RWPE1 (cell line): ENCODE results near the gene SPOP.
"Not testable (repeated sequence)": the region's sequence is repeated elsewhere in the genome, so short reads cannot be mapped to it uniquely, and the experiment has no call there.

ENCODE experiments used
- CTCF ChIA-PET: fragments of 350-600 bp; sonication (Branson Sonifier 250); formaldehyde crosslinking; extraction: SDS; loops from one replicate; lab custom pipeline; 2021; lab: Yijun Ruan, JAX
- POLR2A ChIA-PET: fragments of 400-600 bp; formaldehyde crosslinking; extraction: SDS; loops from one replicate; lab custom pipeline; 2020; ENCODE audit warnings: antibody characterized with exemption; ENCODE audit not compliant: low non-redundant PET; lab: Yijun Ruan, JAX
- DNase-seq: peaks from one replicate; pipeline ENCODE4 v3.0.0; 2012; ENCODE audit warnings: low spot score
- H3K27ac ChIP-seq: fragments of 450-650 bp; 2 replicates; pipeline ENCODE4 v1.5.1; 2017
- TF ChIP-seq, protein P1 (sequence below): fragments of 450-650 bp; conservative IDR thresholded peaks from 2 replicates; pipeline ENCODE4 v1.5.1; 2017; ENCODE audit warnings: low read depth, mild to moderate bottlenecking

SPOP gene

DNA sequence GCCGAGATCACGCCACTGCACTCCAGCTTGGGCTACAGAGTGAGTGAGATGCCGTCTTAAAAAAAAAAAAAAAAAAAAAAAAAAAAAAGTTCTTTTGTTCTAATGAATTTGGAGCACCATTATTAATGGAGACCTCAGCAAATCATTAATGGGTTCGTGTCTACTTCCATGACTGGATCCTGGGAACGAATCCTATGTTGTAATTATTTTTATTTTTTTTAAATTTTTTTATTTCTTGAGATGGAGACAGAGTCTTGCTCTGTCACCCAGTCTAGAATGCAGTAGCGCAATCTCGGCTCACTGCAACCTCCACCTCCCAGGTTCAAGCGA lies 30.7 kb downstream of the SPOP start:
- H3K27ac ChIP-seq = peak overlapping the region; percentile 96
- ChIA-PET CTCF (interaction anchor here (0.6 to 0.7 kb wide), 3 partner anchors 90 to 275 kb away, joined by 3 to 4 read pairs (median 3); no protein-coding TSS in a partner anchor), POLR2A (interaction anchor here (0.6 kb wide), 1 partner anchor 59 kb away, joined by 3 read pairs; no protein-coding TSS in a partner anchor)
- DNase-seq = no peak
- TF ChIP-seq, protein P1, sequence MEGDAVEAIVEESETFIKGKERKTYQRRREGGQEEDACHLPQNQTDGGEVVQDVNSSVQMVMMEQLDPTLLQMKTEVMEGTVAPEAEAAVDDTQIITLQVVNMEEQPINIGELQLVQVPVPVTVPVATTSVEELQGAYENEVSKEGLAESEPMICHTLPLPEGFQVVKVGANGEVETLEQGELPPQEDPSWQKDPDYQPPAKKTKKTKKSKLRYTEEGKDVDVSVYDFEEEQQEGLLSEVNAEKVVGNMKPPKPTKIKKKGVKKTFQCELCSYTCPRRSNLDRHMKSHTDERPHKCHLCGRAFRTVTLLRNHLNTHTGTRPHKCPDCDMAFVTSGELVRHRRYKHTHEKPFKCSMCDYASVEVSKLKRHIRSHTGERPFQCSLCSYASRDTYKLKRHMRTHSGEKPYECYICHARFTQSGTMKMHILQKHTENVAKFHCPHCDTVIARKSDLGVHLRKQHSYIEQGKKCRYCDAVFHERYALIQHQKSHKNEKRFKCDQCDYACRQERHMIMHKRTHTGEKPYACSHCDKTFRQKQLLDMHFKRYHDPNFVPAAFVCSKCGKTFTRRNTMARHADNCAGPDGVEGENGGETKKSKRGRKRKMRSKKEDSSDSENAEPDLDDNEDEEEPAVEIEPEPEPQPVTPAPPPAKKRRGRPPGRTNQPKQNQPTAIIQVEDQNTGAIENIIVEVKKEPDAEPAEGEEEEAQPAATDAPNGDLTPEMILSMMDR = no peak

DNA sequence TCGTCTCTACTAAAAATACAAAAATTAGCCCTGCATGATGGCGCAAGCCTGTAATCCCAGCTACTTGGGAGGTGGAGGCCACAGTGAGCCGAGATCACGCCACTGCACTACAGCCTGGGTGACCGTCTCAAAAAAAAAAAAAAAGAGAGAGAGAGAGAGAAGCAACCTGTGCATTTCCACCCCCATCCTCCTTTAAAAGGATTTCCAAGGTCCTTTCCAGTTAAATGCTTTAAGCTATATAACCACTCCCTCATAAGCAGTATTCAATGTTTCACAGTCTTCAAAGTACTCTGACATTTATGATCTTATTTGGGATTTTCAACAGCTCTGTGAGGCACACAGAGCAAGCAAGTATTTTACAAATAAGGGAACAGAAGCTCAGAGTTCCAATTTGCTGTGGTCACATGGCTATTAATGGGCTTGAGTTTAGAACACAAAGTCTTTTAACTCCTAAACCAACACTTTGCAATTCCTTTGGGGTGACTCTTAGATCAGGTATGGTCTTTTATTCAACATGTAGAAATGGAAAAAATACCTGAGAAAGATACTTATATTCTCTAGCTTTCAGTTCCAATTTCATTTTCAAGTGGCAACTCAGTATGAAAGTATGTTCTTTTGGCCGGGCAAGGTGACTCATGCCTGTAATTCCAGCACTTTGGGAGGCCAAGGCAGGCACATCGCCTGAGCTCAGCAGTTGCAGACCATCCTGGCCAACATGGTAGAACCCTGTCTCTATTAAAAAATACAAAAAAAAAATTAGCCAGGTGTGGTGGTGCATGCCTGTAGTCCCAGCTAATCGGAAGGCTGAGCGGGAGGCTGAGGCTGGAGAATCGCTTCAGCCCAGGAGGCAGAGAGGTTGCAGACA lies 31.3 kb downstream of the SPOP start:
- TF ChIP-seq, protein P1 = no peak
- ChIA-PET CTCF (interaction anchor here (0.5 to 1.0 kb wide), 7 partner anchors 8 to 274 kb away, joined by 3 to 4 read pairs (median 3); no protein-coding TSS in a partner anchor), POLR2A (interaction anchor here (0.6 kb wide), 2 partner anchors 60 to 125 kb away, joined by 3 read pairs; no protein-coding TSS in a partner anchor)
- peak; percentile 77 for DNase-seq
- peak overlapping the region; percentile 96 for H3K27ac ChIP-seq

DNA sequence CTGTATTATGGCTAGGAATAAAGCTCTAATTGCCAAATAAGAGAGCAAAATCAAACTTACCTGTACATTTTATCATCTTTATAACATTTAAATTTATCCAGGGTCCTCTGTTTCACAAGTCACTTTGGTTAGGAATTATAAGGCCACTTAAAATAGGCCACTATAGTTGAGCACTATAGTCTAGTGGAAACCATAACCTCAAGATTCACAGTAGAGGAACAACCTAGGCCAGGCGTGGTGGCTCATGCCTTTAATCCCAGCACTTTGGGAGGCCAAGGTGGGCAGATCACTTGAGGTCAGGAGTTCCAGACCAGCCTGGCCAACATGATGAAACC lies 31.9 kb downstream of the SPOP start:
- ChIA-PET CTCF (interaction anchor here (0.5 to 1.0 kb wide), 2 partner anchors 20 to 149 kb away, joined by 3 read pairs; no protein-coding TSS in a partner anchor), POLR2A (interaction anchor here (0.6 kb wide), 1 partner anchor 124 kb away, joined by 3 read pairs; no protein-coding TSS in a partner anchor)
- H3K27ac ChIP-seq = peak overlapping the region; percentile 96
- DNase-seq = not testable (repeated sequence)

DNA sequence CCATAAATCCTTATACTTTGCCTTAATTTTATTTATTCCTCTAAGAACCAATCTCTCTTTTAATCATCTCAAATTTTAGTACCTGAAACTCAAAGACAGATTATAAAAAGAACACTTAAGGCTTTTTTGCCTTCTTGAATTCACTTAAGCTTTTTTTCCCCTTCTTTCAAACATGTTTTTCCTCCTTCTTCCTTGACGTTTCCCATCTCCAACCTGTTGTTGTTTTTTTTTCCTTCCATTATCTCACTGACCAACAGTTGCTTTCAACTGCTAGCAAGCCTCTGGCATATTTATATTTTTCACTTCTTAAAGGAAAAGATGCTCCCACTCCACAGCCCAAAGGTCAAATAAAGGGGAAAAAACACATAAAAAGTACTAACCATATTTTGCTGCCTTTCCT lies 32.2 kb downstream of the SPOP start:
- ChIA-PET CTCF (interaction anchor here (1.0 kb wide), 1 partner anchor 149 kb away, joined by 3 read pairs; no protein-coding TSS in a partner anchor), POLR2A (interaction anchor here (0.6 kb wide), 1 partner anchor 124 kb away, joined by 3 read pairs; no protein-coding TSS in a partner anchor)
- TF ChIP-seq, protein P1 = no peak
- peak overlapping the region; percentile 96 for H3K27ac ChIP-seq
- no peak for DNase-seq

DNA sequence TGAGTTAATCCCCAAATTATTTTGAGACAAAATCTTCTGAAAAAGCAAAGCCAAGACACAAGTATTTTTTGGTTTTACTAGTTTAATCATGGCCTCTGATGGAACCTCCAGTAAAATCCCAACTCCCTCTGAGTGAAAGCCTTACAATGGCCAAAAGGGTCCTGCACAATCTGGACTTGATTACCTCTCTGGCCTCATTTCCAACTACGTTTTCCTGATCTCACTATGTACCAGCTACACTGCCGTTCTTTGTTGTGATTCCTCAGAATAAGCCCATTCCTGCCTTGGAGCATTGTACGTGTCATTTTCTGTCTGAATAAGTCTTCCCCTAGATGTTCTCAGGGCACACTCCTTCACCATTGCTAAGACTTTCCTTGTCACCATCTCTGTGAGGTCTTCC lies 37.3 kb downstream of the SPOP start:
- TF ChIP-seq, protein P1 = no peak
- no peak for DNase-seq
- ChIA-PET CTCF (no interaction called here), POLR2A (no interaction called here)
- H3K27ac ChIP-seq = no peak overlapping the region

DNA sequence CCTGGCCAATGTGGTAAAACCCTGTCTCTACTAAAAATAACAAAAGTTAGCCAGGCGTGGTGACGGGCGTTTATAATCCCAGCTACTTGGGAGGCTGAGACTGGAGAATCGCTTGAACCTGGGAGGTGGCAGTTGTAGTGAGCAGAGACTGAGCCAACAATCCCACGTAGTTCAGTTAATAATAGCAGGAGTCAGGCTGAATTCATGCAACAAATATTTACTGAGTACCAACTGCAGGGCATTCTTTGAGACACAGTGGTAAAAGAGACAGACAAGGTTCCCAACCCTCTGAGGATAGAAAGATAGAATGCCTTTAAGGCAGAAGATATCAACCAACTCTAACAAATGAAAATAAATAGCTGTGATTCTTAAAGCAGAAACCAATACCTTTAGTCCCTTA lies 39.1 kb downstream of the SPOP start:
- TF ChIP-seq, protein P1 = no peak
- ChIA-PET CTCF (interaction anchor here (0.6 kb wide), 1 partner anchor 1595 kb away, joined by 3 read pairs; no protein-coding TSS in a partner anchor), POLR2A (no interaction called here)
- H3K27ac ChIP-seq = no peak overlapping the region
- DNase-seq = no peak
